OCI-LY1 (cell line): ENCODE data around the gene PLEKHH2.

Experiments used
- H2AFZ ChIP-seq: fragments of 200-600 bp; sonication (generic), shearing (Covaris generic); 2 replicates; pipeline ENCODE4 v1.6.0; 2014; ENCODE audit warnings: antibody characterized with exemption, mild to moderate bottlenecking, low read length
- H3F3A ChIP-seq: fragments of 200-600 bp; sonication (generic), shearing (Covaris generic); 2 replicates; pipeline ENCODE4 v1.6.0; 2014; ENCODE audit warnings: mild to moderate bottlenecking, antibody characterized with exemption, low read length, moderate library complexity; ENCODE audit not compliant: insufficient read depth
- H3K27ac ChIP-seq: fragments of 200-600 bp; sonication (generic); 2 replicates; pipeline ENCODE4 v1.5.1; 2014; ENCODE audit warnings: low read length, mixed run types, mild to moderate bottlenecking, low read depth; ENCODE audit not compliant: poor library complexity, severe bottlenecking
- H3K27me3 ChIP-seq: fragments of 200-600 bp; sonication (generic); 2 replicates; pipeline ENCODE4 v1.6.0; 2014; ENCODE audit warnings: antibody characterized with exemption, mild to moderate bottlenecking, low read length, moderate library complexity; ENCODE audit not compliant: insufficient read depth
- H3K36me3 ChIP-seq: fragments of 200-600 bp; sonication (generic); 2 replicates; pipeline ENCODE4 v1.6.1; 2014; ENCODE audit warnings: mild to moderate bottlenecking, antibody characterized with exemption, low read length, moderate library complexity, mixed read lengths; ENCODE audit not compliant: insufficient read depth
- H3K4me1 ChIP-seq: fragments of 200-600 bp; sonication (generic); 2 replicates; pipeline ENCODE4 v1.5.1; 2014; ENCODE audit warnings: mild to moderate bottlenecking, low read length, moderate library complexity; ENCODE audit not compliant: insufficient read depth, severe bottlenecking
- H3K4me2 ChIP-seq: fragments of 200-600 bp; sonication (generic), shearing (Covaris generic); 2 replicates; pipeline ENCODE4 v1.6.1; 2014; ENCODE audit warnings: low read length
- H3K4me3 ChIP-seq: fragments of 200-600 bp; sonication (generic); 2 replicates; pipeline ENCODE4 v1.5.1; 2014; ENCODE audit warnings: low read length, low read depth, mild to moderate bottlenecking, mixed read lengths; ENCODE audit not compliant: poor library complexity, severe bottlenecking
- H3K79me2 ChIP-seq: fragments of 200-600 bp; shearing (Covaris generic); 2 replicates; pipeline ENCODE4 v1.6.1; 2016; ENCODE audit warnings: mixed run types, low read length, mixed read lengths; ENCODE audit not compliant: insufficient read depth
- H3K9ac ChIP-seq: fragments of 200-600 bp; sonication (generic), shearing (Covaris generic); 2 replicates; pipeline ENCODE4 v1.6.1; 2014; ENCODE audit warnings: mild to moderate bottlenecking, low read length, mixed read lengths
- H3K9me2 ChIP-seq: fragments of 200-600 bp; sonication (generic), shearing (Covaris generic); 2 replicates; pipeline ENCODE4 v1.6.1; 2014; ENCODE audit warnings: low read depth, mild to moderate bottlenecking, low read length, mixed read lengths
- H3K9me3 ChIP-seq: fragments of 200-600 bp; shearing (Covaris generic); 2 replicates; pipeline ENCODE4 v1.6.1; 2014; ENCODE audit warnings: low read length, mixed read lengths
- H4K20me1 ChIP-seq: fragments of 200-600 bp; sonication (generic), shearing (Covaris generic); 2 replicates; pipeline ENCODE4 v1.6.0; 2016; ENCODE audit warnings: mild to moderate bottlenecking, low read length; ENCODE audit not compliant: insufficient read depth
- EZH2 ChIP-seq: fragments of 200-600 bp; sonication (generic), shearing (Covaris generic); IDR thresholded peaks from 2 replicates; pipeline ENCODE4 v1.8.0; 2017; ENCODE audit warnings: borderline replicate concordance, mixed run types, mild to moderate bottlenecking, antibody characterized with exemption, low read length, moderate library complexity, mixed read lengths
- TF ChIP-seq, protein P1 (sequence below): fragments of 200-600 bp; sonication (generic), shearing (Covaris generic); IDR thresholded peaks from 2 replicates; pipeline ENCODE4 v1.5.1; 2017; ENCODE audit warnings: mild to moderate bottlenecking, antibody characterized with exemption, low read length, moderate library complexity, mixed read lengths

Gene PLEKHH2

DNA sequence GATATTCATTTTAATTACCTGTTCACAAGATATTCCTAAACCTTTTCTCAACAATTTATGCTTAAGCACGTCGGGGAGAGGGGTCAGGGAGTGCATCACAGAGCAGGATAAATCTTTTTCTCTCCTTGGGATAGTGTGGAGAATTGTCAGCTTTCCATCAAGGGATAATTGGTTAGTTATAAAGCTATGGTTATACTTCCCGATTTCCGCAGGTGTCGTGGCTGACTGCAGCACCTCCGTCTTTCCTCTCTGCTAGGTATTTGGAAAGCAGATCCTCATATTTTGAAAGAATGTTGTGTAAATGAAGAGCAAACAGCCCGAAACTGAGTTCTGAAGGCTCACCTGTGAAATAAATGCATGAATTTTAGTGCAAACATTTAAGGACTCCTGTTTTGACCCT, 137.6 kb downstream of the PLEKHH2 start:
- Histone ChIP-seq H4K20me1 (no peaks in the 10 kb centered on the region), H2AFZ (peak overlapping the region; percentile 90), H3F3A (no peaks in the 10 kb centered on the region), H3K9ac (peak overlapping the region; percentile 68), H3K27me3 (no peaks in the 10 kb centered on the region), H3K27ac (no peak overlapping the region), H3K9me3 (no peaks in the 10 kb centered on the region), H3K9me2 (no peaks in the 10 kb centered on the region), H3K4me1 (peaks cover 7% of the 10 kb centered on the region), H3K4me3 (peak overlapping the region; percentile 96), H3K79me2 (no peaks in the 10 kb centered on the region), H3K36me3 (no peaks in the 10 kb centered on the region), H3K4me2 (peak overlapping the region; percentile 89)
- TF ChIP-seq EZH2, result no peak
- TF ChIP-seq, protein P1, sequence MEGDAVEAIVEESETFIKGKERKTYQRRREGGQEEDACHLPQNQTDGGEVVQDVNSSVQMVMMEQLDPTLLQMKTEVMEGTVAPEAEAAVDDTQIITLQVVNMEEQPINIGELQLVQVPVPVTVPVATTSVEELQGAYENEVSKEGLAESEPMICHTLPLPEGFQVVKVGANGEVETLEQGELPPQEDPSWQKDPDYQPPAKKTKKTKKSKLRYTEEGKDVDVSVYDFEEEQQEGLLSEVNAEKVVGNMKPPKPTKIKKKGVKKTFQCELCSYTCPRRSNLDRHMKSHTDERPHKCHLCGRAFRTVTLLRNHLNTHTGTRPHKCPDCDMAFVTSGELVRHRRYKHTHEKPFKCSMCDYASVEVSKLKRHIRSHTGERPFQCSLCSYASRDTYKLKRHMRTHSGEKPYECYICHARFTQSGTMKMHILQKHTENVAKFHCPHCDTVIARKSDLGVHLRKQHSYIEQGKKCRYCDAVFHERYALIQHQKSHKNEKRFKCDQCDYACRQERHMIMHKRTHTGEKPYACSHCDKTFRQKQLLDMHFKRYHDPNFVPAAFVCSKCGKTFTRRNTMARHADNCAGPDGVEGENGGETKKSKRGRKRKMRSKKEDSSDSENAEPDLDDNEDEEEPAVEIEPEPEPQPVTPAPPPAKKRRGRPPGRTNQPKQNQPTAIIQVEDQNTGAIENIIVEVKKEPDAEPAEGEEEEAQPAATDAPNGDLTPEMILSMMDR, result no peak

DNA sequence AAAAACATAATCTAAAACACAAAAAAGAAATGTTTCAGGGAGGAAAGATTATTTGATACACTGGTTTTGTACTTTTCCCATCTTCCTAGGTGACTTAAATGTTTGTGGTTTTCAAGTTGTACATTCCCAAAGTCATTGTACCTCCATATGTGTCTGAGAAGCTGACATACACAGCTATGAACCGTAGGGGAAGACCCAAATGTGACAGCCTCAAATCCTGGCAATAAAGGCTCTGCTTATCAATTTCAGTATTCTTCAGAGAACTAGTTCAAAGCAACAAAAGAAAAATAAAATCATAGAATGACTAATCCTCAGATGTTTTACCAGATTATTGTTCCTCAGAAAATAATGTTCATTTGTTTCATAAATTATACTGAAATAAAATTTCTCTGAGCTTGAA, 139.3 kb downstream of the PLEKHH2 start:
- no peaks in the 10 kb centered on the region for H3F3A ChIP-seq
- no peaks in the 10 kb centered on the region for H3K27me3 ChIP-seq
- TF ChIP-seq EZH2, result no peak
- TF ChIP-seq, protein P1, result no peak
- peaks cover 7% of the 10 kb centered on the region for H3K4me1 ChIP-seq
- no peaks in the 10 kb centered on the region for H3K9me2 ChIP-seq
- no peak overlapping the region for H3K9ac ChIP-seq
- H3K4me2 ChIP-seq, result no peak overlapping the region
- H3K79me2 ChIP-seq, result no peaks in the 10 kb centered on the region
- H3K27ac ChIP-seq, result no peak overlapping the region
- H3K36me3 ChIP-seq, result no peaks in the 10 kb centered on the region
- no peak overlapping the region for H2AFZ ChIP-seq
- no peak overlapping the region for H3K4me3 ChIP-seq
- no peaks in the 10 kb centered on the region for H4K20me1 ChIP-seq
- H3K9me3 ChIP-seq, result no peaks in the 10 kb centered on the region

DNA sequence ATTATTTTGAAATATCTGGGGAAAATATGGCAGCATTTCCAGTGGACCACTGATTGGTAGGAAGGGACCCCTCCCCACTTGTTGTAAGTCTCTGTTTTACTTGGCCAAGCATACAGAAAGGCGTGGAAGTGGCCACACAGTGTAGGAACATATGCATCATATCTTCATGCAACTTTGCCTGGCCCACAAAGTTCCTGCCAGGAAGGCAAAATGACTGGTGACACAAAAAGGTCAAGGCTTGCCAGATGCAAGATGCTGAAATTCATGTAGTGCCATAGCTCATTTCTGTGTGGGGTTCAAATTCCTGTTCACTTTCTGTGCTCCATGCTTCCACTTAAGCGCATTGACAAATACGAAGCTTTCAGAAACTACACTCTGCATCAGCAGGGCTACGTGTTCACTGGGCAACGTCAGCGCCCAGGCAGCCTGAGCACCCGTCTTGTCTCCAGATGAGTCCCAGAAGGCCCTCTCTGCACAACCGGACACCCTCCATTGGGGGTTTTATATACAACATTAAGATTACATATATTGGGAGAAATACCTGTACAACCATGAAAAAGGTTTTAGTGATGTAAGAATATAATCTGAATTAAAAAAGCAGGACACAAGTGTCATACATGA, 140.4 kb downstream of the PLEKHH2 start:
- Histone ChIP-seq H3K9me2 (no peaks in the 10 kb centered on the region), H3K9ac (no peak overlapping the region), H3K36me3 (no peaks in the 10 kb centered on the region), H3K27ac (no peak overlapping the region), H3K79me2 (no peaks in the 10 kb centered on the region), H3K4me2 (no peak overlapping the region), H2AFZ (no peak overlapping the region), H4K20me1 (no peaks in the 10 kb centered on the region), H3K4me1 (peaks cover 7% of the 10 kb centered on the region), H3K9me3 (no peaks in the 10 kb centered on the region), H3K27me3 (no peaks in the 10 kb centered on the region), H3K4me3 (no peak overlapping the region), H3F3A (no peaks in the 10 kb centered on the region)
- no peak for TF ChIP-seq EZH2
- TF ChIP-seq, protein P1, result no peak
